ENCODE results near the gene CD276.

GRCh38 chr15:73709241-73709640 is 25.1 kb downstream of the CD276 start:
- TF ChIP-seq POLR2A (IDR thresholded peaks at IDR 0.05) (no peak), CTCF (IDR thresholded peaks at IDR 0.05) (no peak), POLR2AphosphoS5 (IDR thresholded peaks at IDR 0.05) (no peak), EP300 (IDR thresholded peaks at IDR 0.05) (no peak)

All from suprapubic skin (tissue), 4 donors.